Small intestine (tissue), 7 donors: ENCODE measurements around the gene C2orf74. TPM values are rescaled to one million over a fixed set of nuclear protein-coding genes. Genes with fewer than 3 reads are reported as not detected.

ENCODE experiments used
- DNase-seq, 2 donors: peaks; one replicate each; pipeline versions ENCODE4 v3.0.0 to v3.0.0-alpha.2; 2013
- FAIRE-seq: peaks from 2 replicates; lab custom pipeline; 2012; peaks lifted over from hg19 to GRCh38; lab: Jason Lieb, UNC
- H3K27ac ChIP-seq, 3 donors: one replicate each; pipeline ENCODE4 v1.5.1; 2013; ENCODE audit warnings: low read length in 2 of 3, mild to moderate bottlenecking in 2 of 3, control low read depth in 1 of 3, inconsistent platforms in 1 of 3, low read depth in 1 of 3, moderate library complexity in 1 of 3
- H3K27me3 ChIP-seq, 3 donors: one replicate each; pipeline ENCODE4 v1.6.1; 2013; ENCODE audit warnings: low read length in 3 of 3, inconsistent platforms in 1 of 3; ENCODE audit not compliant: control insufficient read depth in 3 of 3, insufficient read depth in 3 of 3
- H3K36me3 ChIP-seq, 3 donors: one replicate each; pipeline ENCODE4 v1.6.1; 2013; ENCODE audit warnings: low read length in 3 of 3, inconsistent platforms in 1 of 3, low read depth in 1 of 3, mild to moderate bottlenecking in 1 of 3, moderate library complexity in 1 of 3; ENCODE audit not compliant: control insufficient read depth in 3 of 3, insufficient read depth in 2 of 3
- H3K4me1 ChIP-seq, 3 donors: one replicate each; pipeline ENCODE4 v1.6.1; 2013; ENCODE audit warnings: low read length in 2 of 3, inconsistent platforms in 1 of 3, low read depth in 1 of 3, mild to moderate bottlenecking in 1 of 3, moderate library complexity in 1 of 3; ENCODE audit not compliant: control insufficient read depth in 3 of 3, insufficient read depth in 2 of 3
- H3K4me3 ChIP-seq, 3 donors: one replicate each; pipeline ENCODE4 v1.5.1; 2013; ENCODE audit warnings: low read length in 3 of 3, control low read depth in 1 of 3, inconsistent platforms in 1 of 3, low read depth in 1 of 3, mild to moderate bottlenecking in 1 of 3, moderate library complexity in 1 of 3
- H3K9me3 ChIP-seq, 2 donors: one replicate each; pipeline ENCODE4 v1.6.1; 2013; ENCODE audit warnings: low read depth in 1 of 2, low read length in 1 of 2; ENCODE audit not compliant: control insufficient read depth in 2 of 2, insufficient read depth in 1 of 2
- WGBS, 3 donors: extraction: QIAGEN DNeasy Blood & Tissue Kit; methylation state at CpG; one replicate each; pipeline ENCODE4 v1.1.7; 2013; 5-methylcytosine and 5-hydroxymethylcytosine counted together
- polyA plus RNA-seq, 4 donors: library from polyadenylated mRNA; stranded (reverse) in 3 of 4; unstranded in 1 of 4; fragments of 200-250 nt in 3 of 4; fragments of 120-200 nt in 1 of 4; gene quantifications; one replicate each; pipeline versions ENCODE4 v1.2.1 to v1.2.3, GENCODE V29; 2013
- donor health status: healthy with polysubstance abuse.
- donor health status: control.
- donor health status: control.
- donor health status: Bipolar disorder and iron deficiency.
- donor health status: healthy.

C2orf74 gene
- polyA plus RNA-seq, 4 donors, result 2.2 to 21.6 (median 7.5) TPM

DNA sequence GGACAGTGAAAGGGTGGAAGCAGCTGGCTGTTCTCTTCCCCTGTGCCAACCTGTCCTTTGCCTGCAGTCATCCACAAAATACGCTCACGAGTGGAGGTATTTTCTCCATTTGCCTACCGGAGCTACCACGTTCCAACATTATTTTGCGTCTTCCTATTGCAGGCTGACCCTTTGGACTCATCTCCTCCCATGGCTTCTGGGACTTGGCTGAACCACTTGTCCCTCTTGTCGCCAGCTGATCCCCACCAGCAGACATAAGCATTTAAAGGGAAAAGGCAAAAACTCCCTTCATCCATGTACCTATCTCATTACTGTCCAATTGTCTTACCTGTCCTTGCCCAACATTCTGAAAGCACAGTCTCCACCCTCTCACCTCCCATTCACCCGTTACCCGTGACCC is 13.0 kb downstream of the C2orf74 start:
- Histone ChIP-seq H3K4me1 (peaks cover 5 to 22% (median 11%) of the 10 kb centered on the region in 3 donors), H3K27me3 (no peaks in the 10 kb centered on the region), H3K27ac (no peak overlapping the region), H3K9me3 (no peaks in the 10 kb centered on the region), H3K4me3 (no peak overlapping the region), H3K36me3 (peaks cover 0 to 12% (median 2%) of the 10 kb centered on the region in 3 donors)
- DNase-seq (no peak), FAIRE-seq (no peak)
- 76 to 83% (median 80%) methylated on average over 8 of the region's 8 CpGs for WGBS, 3 donors

DNA sequence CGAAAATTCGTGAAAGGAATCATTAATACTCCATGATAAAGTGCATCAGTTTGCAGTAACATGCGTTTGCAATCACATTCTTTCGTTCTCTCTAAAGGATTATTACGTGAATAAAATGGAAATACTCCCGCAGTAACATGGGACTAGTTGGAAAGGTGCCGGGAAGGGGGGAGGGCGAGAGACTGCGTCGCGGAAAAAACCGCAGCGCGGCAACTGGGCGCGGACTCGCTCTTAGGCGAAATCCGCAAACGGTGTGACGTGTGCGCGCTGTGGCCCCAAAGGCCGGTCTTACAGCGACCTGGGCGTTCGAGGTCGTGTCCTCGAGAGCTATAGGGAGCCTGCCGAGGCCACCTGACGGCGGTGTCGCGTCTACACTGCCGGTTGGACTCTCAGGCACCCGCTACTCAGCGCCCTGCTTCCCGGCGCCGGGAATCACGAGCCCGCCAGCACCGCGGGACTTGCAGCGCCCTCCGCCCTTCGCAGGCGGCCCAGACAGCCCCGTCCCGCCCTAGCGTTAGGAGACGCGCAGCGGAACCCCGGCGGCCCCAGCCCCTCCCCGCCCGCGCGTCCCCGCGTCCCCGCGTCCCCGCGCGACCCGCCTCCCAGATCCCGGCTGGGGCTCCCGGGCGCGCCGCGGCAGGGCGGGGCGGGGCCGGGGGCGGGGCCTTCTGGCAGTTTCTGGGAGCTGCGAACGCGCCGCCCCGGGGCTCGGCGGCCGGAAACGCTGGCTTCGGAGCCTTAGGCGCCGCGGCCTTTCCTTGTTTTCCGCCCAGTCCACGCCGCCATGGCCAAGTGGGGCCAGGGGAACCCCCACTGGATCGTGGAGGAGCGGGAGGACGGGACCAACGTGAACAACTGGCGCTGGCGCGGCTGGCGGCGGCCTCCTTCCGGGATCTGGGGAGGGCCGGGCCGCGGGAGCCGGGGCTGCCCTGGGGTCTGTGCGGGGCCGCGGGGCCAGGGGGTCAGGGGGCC is 15.1 kb downstream of the C2orf74 start:
- H3K9me3 ChIP-seq, result no peaks in the 10 kb centered on the region
- no peaks in the 10 kb centered on the region for H3K27me3 ChIP-seq
- DNase-seq (peak; percentile 95 to 98), FAIRE-seq (no peak)
- 0 to 1% (median 1%) methylated on average over 62 to 111 of the region's 111 CpGs for WGBS, 3 donors
- peaks cover 4 to 29% (median 10%) of the 10 kb centered on the region in 3 donors for H3K36me3 ChIP-seq
- peak overlapping the region; percentile 89 to 99 (median 94) for H3K27ac ChIP-seq
- H3K4me3 ChIP-seq, result peak overlapping the region; percentile 82 to 95 (median 91)
- H3K4me1 ChIP-seq, result peaks cover 5 to 24% (median 16%) of the 10 kb centered on the region in 3 donors

DNA sequence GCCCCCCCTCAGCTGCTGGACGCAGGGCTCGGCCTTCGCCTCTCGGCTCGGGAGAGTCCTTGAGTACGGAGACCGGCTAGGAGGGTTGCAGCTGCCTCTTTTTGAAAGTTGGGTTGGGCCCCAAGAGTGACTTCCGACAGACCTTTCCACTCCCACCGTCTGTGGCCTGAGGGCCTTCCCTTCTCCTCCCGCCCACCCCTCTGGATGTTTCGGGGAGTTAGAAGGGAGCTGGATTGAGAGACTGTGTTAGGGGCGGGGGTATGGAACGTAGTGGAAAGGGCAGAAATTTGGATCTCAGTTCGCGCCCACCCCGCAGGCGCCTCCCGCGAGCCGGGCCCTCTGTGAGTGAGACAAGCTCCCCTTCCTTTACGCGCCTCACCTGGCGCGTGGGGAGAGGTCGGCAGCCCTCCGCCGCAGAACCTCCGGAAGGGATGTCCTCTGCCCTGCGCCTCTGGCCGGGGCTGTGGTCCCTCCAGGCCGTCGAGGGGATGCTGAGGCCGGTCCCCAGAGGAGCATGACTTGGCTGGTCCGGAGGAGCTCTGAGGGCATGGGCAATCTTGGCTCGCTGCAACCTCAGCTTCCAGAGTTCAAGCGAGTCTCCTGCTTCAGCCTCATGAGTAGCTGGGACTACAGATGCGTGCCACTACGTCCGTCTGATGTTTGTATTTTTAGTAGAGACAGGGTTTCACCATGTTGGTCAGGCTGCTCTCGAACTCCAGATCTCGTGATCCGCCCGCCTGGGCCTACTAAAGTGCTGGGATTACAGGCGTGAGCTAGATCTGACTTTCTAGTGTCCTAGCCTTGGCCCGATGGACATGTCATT is 15.9 kb downstream of the C2orf74 start:
- peak overlapping the region; percentile 86 to 97 (median 94) for H3K27ac ChIP-seq
- 10 to 15% (median 12%) methylated on average over 42 to 45 of the region's 45 CpGs for WGBS, 3 donors
- H3K36me3 ChIP-seq, result peaks cover 8 to 36% (median 13%) of the 10 kb centered on the region in 3 donors
- no peaks in the 10 kb centered on the region for H3K9me3 ChIP-seq
- no peaks in the 10 kb centered on the region for H3K27me3 ChIP-seq
- FAIRE-seq, result no peak
- peaks cover 5 to 24% (median 16%) of the 10 kb centered on the region in 3 donors for H3K4me1 ChIP-seq
- DNase-seq, result peak; percentile 46 to 71
- H3K4me3 ChIP-seq, result peak overlapping the region; percentile 82 to 95 (median 91)

DNA sequence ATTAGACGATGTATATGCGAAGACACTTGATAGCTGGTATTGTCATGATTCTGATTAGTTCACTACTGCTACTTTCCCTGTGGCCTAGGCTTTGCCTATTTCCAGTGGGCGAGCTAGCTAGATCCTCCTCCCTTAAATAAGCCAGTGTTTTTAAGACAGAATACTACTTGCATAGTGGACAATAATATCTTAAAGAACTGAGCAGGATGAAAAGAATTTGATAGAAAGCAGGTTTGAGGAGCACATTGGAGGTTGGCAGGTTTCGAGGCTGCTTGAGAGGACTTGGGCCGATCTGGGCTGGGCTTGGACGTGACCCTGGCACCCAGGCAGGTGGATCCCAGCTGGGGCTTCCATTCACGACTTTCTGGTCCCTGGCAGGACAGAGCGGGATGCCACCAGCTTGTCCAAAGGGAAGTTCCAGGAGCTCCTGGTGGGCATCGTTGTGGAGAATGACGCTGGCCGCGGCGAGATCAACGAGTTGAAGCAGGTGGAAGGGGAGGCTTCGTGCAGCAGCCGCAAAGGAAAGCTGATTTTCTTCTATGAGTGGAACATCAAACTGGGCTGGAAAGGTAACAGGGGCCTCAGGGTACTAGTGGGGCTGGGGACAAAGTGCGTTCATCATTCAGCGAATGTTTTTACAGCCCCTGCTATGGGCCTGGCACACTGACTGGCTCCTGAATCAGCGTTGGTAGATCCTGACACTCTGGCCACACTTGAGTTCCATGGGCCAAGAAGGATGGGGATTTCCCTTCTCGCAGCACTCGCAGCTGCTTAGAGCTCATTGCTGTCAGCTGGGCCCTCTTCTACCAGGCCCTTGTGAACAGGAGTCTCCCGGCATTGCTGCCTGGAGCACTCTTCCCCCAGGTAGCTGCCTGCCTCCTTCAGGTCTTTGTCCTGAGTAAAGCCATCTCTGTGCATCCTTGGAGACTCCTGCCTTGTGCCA is 16.9 kb downstream of the C2orf74 start:
- peaks cover 10 to 39% (median 17%) of the 10 kb centered on the region in 3 donors for H3K36me3 ChIP-seq
- H3K9me3 ChIP-seq, result no peaks in the 10 kb centered on the region
- no peaks in the 10 kb centered on the region for H3K27me3 ChIP-seq
- H3K4me3 ChIP-seq, result peak overlapping the region in 2 of 3 donors; percentile 82 to 95
- peak; percentile 25 to 40 for DNase-seq
- H3K4me1 ChIP-seq, result peaks cover 5 to 24% (median 16%) of the 10 kb centered on the region in 3 donors
- 67 to 78% (median 68%) methylated on average over 22 of the region's 22 CpGs for whole genome bisulfite sequencing, 3 donors
- no peak overlapping the region for H3K27ac ChIP-seq
- FAIRE-seq, result no peak

DNA sequence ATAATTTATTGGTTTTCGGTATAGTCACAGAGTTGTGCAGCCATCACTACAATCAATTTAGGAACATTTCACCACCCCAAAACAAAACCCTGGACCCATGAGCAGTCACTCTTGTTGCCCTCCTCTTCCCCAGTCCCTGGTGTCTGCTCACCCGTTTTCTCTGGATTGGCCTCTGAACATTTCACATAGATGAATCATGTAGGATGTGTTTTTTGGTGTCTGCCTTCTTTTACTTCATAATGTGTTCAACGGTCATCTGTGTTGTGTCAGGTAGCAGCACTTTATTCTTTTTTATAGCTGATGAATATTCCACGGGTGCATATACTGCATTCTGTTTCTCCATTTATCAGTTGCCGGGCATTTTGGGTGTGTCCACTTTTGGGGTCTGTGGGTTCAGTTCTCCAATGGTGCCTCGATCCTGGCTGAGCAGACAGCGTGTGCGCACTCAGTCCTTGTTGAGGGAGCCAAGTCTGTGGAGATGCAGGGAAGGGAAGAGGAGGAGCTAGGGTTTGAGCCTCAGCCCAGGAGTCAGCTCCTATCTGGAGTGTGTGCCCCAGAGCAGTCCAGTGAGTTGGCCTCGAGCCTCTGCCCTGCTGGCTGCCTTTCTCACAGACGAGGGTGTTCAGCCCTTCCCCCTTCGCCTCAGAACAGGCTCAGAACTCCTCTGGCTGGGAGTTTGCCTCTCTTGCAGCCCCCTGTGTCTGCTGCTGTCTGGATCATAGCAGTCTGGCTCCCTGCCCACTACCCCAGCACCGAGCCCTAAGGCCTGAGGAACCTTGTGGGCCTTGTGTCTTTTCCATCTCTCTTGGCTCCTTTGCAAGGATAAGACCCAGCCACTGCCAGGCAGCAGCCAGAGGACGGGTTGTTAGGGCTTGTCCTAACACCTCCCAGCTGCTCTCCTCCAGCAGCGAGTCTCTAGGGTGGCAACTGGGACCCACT is 18.0 kb downstream of the C2orf74 start:
- FAIRE-seq (no peak), DNase-seq (no peak)
- peaks cover 5 to 24% (median 16%) of the 10 kb centered on the region in 3 donors for H3K4me1 ChIP-seq
- peak overlapping the region in 1 of 3 donors; percentile 15 for H3K27ac ChIP-seq
- no peaks in the 10 kb centered on the region for H3K9me3 ChIP-seq
- 60 to 67% (median 63%) methylated on average over 14 of the region's 14 CpGs for WGBS, 3 donors
- no peaks in the 10 kb centered on the region for H3K27me3 ChIP-seq
- H3K36me3 ChIP-seq, result peaks cover 11 to 46% (median 22%) of the 10 kb centered on the region in 3 donors
- H3K4me3 ChIP-seq, result peak overlapping the region in 1 of 3 donors; percentile 29

DNA sequence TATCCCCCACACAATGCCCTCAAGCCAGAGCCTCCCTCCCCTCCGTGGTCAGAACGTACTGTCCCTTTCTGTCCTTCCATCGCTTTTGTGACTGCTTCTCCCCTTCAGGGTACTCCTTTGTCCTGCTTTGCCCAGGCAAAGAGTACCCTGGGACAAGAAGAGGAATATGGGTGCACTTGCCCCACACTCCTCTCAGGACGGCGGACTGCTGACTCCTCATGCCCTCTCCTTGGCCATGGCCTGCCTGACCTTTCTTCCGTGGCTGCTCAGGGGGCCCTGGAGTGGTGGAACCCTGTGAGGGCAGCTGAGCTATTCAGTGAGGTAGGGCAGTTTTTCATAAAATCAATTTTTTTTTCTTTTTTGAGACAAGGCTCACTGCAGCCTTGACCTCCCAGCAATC is 18.7 kb downstream of the C2orf74 start:
- no peak overlapping the region for H3K4me3 ChIP-seq
- 89 to 95% (median 91%) methylated on average over 6 of the region's 6 CpGs for WGBS, 3 donors
- no peaks in the 10 kb centered on the region for H3K27me3 ChIP-seq
- H3K9me3 ChIP-seq, result no peaks in the 10 kb centered on the region
- H3K27ac ChIP-seq, result no peak overlapping the region
- peaks cover 5 to 24% (median 16%) of the 10 kb centered on the region in 3 donors for H3K4me1 ChIP-seq
- DNase-seq, result no peak
- peaks cover 11 to 48% (median 28%) of the 10 kb centered on the region in 3 donors for H3K36me3 ChIP-seq
- FAIRE-seq, result no peak
